ENCODE measurements around the gene CALHM6. TPM values are rescaled to one million over a fixed set of nuclear protein-coding genes. Genes with fewer than 3 reads are reported as not detected.

CALHM6 gene
- total RNA-seq = 0.33 and 0.44 TPM in 2 replicates

GRCh38 chr6:116461331-116461931 lies at the start of gene CALHM6:
CALHM6 (plus strand) TSS chr6:116461375; CDS start chr6:116461930, 555 bp downstream.

GRCh38 chr6:116511424-116512110 lies 50.4 kb downstream of the CALHM6 start, which contains the start of gene CALHM5:
CALHM5 (plus strand) TSS chr6:116511639; CDS start chr6:116511697, 58 bp downstream.

Other genes with a start within 250 kb of the CALHM6 start
- gene TSPYL4, start 207.3 kb upstream of the CALHM6 start, total RNA-seq = 6.3 and 10.5 TPM in 2 replicates
- gene TSPYL1, start 181.4 kb upstream of the CALHM6 start, total RNA-seq = 75.6 and 110 TPM in 2 replicates
- gene DSE, start 90.4 kb upstream of the CALHM6 start, total RNA-seq = 64.4 and 122 TPM in 2 replicates
- 5.5 and 6.3 TPM in 2 replicates for gene CALHM5, start 50.3 kb downstream of the CALHM6 start, total RNA-seq
- 0.15 and 0.17 TPM in 2 replicates for gene TRAPPC3L, start 84.3 kb downstream of the CALHM6 start, total RNA-seq
- not detected in 2 replicates for gene CALHM4, start 92.4 kb downstream of the CALHM6 start, total RNA-seq
- 19.2 and 31.6 TPM in 2 replicates for gene RWDD1, start 110.1 kb downstream of the CALHM6 start, total RNA-seq
- 0.15 and 0.17 TPM in 2 replicates for gene RSPH4A, start 155.1 kb downstream of the CALHM6 start, total RNA-seq
- 11.1 and 15.0 TPM in 2 replicates for gene ZUP1, start 207.4 kb downstream of the CALHM6 start, total RNA-seq
- 4.8 and 9.5 TPM in 2 replicates for gene KPNA5, start 219.8 kb downstream of the CALHM6 start, total RNA-seq

Measured in smooth muscle cell of trachea (primary cell).